Stimulated activated CD8-positive, alpha-beta memory T cell treated with anti-CD3 and anti-CD28 coated beads, Interleukin-4, amount 100 ng/mL, for 48 hours (primary cell): Measurements from ENCODE around the gene DACT3.

Experiments used
- DNase-seq: peaks from one replicate; pipeline ENCODE4 v3.0.0-alpha.2; 2020

DACT3 gene

GRCh38 chr19:46609511-46610412 lies 51.2 kb downstream of the DACT3 start:
- peak; percentile 21 for DNase-seq

- DNase-seq, result peak; percentile 19
Observed at GRCh38 chr19:46608581-46609345, 52.2 kb downstream of the DACT3 start.

- DNase-seq, result peak; percentile 17
Observed at GRCh38 chr19:46608178-46608577, 52.8 kb downstream of the DACT3 start.

- no peak for DNase-seq
Observed at GRCh38 chr19:46607448-46607841, 53.5 kb downstream of the DACT3 start.

- no peak for DNase-seq
Observed at GRCh38 chr19:46606681-46607447, 54.1 kb downstream of the DACT3 start.

GRCh38 chr19:46606019-46606418 lies 55.0 kb downstream of the DACT3 start:
- no peak for DNase-seq

GRCh38 chr19:46605356-46605821 lies 55.6 kb downstream of the DACT3 start:
- DNase-seq, result no peak

- no peak for DNase-seq
Observed at GRCh38 chr19:46604781-46605355, 56.1 kb downstream of the DACT3 start.

GRCh38 chr19:46603752-46604231 lies 57.2 kb downstream of the DACT3 start:
- DNase-seq, result no peak

GRCh38 chr19:46603195-46603637 lies 57.8 kb downstream of the DACT3 start:
- DNase-seq, result no peak

GRCh38 chr19:46602392-46603194 lies 58.4 kb downstream of the DACT3 start:
- peak; percentile 73 for DNase-seq

- DNase-seq, result peak; percentile 50
Observed at GRCh38 chr19:46601318-46602224, 59.4 kb downstream of the DACT3 start, which contains the start of gene CALM3. CALM3 (plus strand) TSS chr19:46601330; CDS start chr19:46601435, 105 bp downstream.

GRCh38 chr19:46600384-46601317 lies 60.3 kb downstream of the DACT3 start:
- peak; percentile 100 for DNase-seq

- no peak for DNase-seq
Observed at GRCh38 chr19:46599716-46600373, 61.1 kb downstream of the DACT3 start.

GRCh38 chr19:46598372-46598917 lies 62.5 kb downstream of the DACT3 start:
- DNase-seq, result no peak
